PFSK-1 (cell line): Measurements from ENCODE around the gene TMTC4.

Experiments
- FOXP2 ChIP-seq: optimal IDR thresholded peaks from 2 replicates; pipeline ENCODE3; 2011; ENCODE audit warnings: borderline replicate concordance, control low read depth, inconsistent platforms; ENCODE audit not compliant: insufficient read depth; ENCODE audit errors: extremely low read length, extremely low read depth
- POLR2AphosphoS5 ChIP-seq: IDR thresholded peaks from 2 replicates; pipeline ENCODE4 v1.6.1; 2012; ENCODE audit warnings: low read depth, mild to moderate bottlenecking, control low read depth, low read length, moderate library complexity
- SIN3A ChIP-seq: IDR thresholded peaks from 2 replicates; pipeline ENCODE4 v1.6.1; 2012; ENCODE audit warnings: mild to moderate bottlenecking, low read length, moderate library complexity, borderline replicate concordance; ENCODE audit not compliant: insufficient read depth
- TAF1 ChIP-seq: IDR thresholded peaks from 2 replicates; pipeline ENCODE4 v1.6.1; 2012; ENCODE audit warnings: low read length, control low read depth, borderline replicate concordance; ENCODE audit not compliant: insufficient read depth

DNA sequence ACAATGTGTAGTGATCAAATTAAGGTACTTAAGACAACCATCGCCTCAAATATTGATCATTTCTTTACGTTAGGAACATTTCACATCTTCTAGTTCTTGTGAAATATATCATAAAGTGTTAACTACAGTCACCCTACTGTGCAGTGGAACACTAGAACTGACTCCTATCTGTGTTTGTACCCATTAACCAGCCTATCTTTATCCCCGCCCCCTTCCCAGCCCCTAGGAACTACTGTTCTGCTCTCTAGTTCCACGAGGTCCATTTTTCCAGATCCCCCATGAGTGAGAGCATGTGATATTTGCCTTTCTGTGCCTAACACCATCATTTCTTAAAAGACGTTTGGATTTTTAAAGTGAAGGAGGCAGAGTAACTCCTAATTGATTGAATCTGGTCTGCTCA lies 61.6 kb downstream of the TMTC4 start:
- TF ChIP-seq SIN3A (no peak), POLR2AphosphoS5 (no peak), TAF1 (no peak), FOXP2 (no peak)
